Common myeloid progenitor, CD34-positive (primary cell): ENCODE measurements around the gene ABCA7.

Source experiments
- CTCF ChIA-PET: fragments of 350-600 bp; sonication (Branson Sonifier 250); formaldehyde crosslinking; loops from one replicate; lab custom pipeline; 2021; ENCODE audit warnings: antibody characterized with exemption; lab: Charles Lee
- POLR2A ChIA-PET: fragments of 350-600 bp; sonication (Branson Sonifier 250); formaldehyde crosslinking; loops from one replicate; lab custom pipeline; 2021; ENCODE audit warnings: antibody characterized with exemption; lab: Charles Lee
- DNase-seq, 3 donors: peaks; one replicate each; pipeline versions ENCODE4 v3.0.0 to v3.0.0-alpha.2; 2013
- H3K27ac ChIP-seq, 2 experiments: 1 replicate in 1 of 2; 2 replicates in 1 of 2; pipeline ENCODE4 v1.7.0; 2013; ENCODE audit warnings: inconsistent platforms in 2 of 2, low read length in 2 of 2, mild to moderate bottlenecking in 2 of 2, low read depth in 1 of 2, moderate library complexity in 1 of 2; ENCODE audit not compliant: severe bottlenecking in 2 of 2, insufficient read depth in 1 of 2, poor library complexity in 1 of 2
- H3K27me3 ChIP-seq, 5 experiments: replicated peaks in 2 of 5; 1 replicate in 3 of 5; 2 replicates in 2 of 5; pipeline versions ENCODE4 v1.6.1 to v1.7.0; 2013; ENCODE audit warnings: low read length in 4 of 5, mild to moderate bottlenecking in 2 of 5, moderate library complexity in 2 of 5, inconsistent platforms in 1 of 5; ENCODE audit not compliant: insufficient read depth in 5 of 5, control insufficient read depth in 4 of 5
- H3K36me3 ChIP-seq, 4 experiments: 1 replicate in 2 of 4; 2 replicates in 2 of 4; pipeline versions ENCODE4 v1.6.1 to v1.7.0; 2013; ENCODE audit warnings: low read length in 3 of 4, control low read depth in 1 of 4, mild to moderate bottlenecking in 1 of 4; ENCODE audit not compliant: control insufficient read depth in 4 of 4, insufficient read depth in 4 of 4
- H3K4me1 ChIP-seq, 4 experiments: 1 replicate in 3 of 4; 2 replicates in 1 of 4; pipeline versions ENCODE4 v1.6.1 to v1.7.1; 2013; ENCODE audit warnings: low read length in 3 of 4, mild to moderate bottlenecking in 3 of 4, control low read depth in 1 of 4, inconsistent platforms in 1 of 4, moderate library complexity in 1 of 4; ENCODE audit not compliant: control insufficient read depth in 4 of 4, insufficient read depth in 4 of 4; ENCODE audit errors: control extremely low read depth in 1 of 4
- H3K4me3 ChIP-seq, 7 experiments: 1 replicate in 4 of 7; 2 replicates in 3 of 7; pipeline versions ENCODE4 v1.5.1 to v1.7.0; 2013; ENCODE audit warnings: mild to moderate bottlenecking in 7 of 7, low read length in 6 of 7, moderate library complexity in 6 of 7, inconsistent platforms in 2 of 7, low read depth in 2 of 7, control low read depth in 1 of 7; ENCODE audit not compliant: insufficient read depth in 4 of 7, control insufficient read depth in 1 of 7; ENCODE audit errors: extremely low read depth in 1 of 7
- H3K9me3 ChIP-seq, 5 experiments: 1 replicate in 4 of 5; 2 replicates in 1 of 5; pipeline versions ENCODE4 v1.6.1 to v1.7.1; 2013; ENCODE audit warnings: low read length in 4 of 5, mild to moderate bottlenecking in 2 of 5, inconsistent platforms in 1 of 5, low read depth in 1 of 5, moderate library complexity in 1 of 5; ENCODE audit not compliant: control insufficient read depth in 4 of 5, insufficient read depth in 2 of 5; ENCODE audit errors: control extremely low read depth in 1 of 5
- WGBS: methylation state at CpG from one replicate; pipeline ENCODE4 v1.1.5; 2013; ENCODE audit not compliant: insufficient coverage; 5-methylcytosine and 5-hydroxymethylcytosine counted together

The ABCA7 gene

GRCh38 chr19:1008268-1009040 lies 31.5 kb upstream of the ABCA7 start:
- POLR2A ChIA-PET = no interaction called here
- Histone ChIP-seq H3K27ac (no peak overlapping the region), H3K4me3 (no peak overlapping the region), H3K36me3 (peaks cover 3 to 49% (median 34%) of the 10 kb centered on the region in 4 experiments), H3K27me3 (peaks cover 0 to 7% (median 0%) of the 10 kb centered on the region in 5 experiments), H3K4me1 (no peaks in the 10 kb centered on the region), H3K9me3 (no peaks in the 10 kb centered on the region)
- no peak for DNase-seq
- 98% methylated on average over 21 of the region's 45 CpGs for WGBS
- CTCF ChIA-PET = no interaction called here

GRCh38 chr19:1009041-1009980 lies 30.6 kb upstream of the ABCA7 start:
- no peak for DNase-seq
- POLR2A ChIA-PET = no interaction called here
- 95% methylated on average over 86 of the region's 92 CpGs for WGBS

GRCh38 chr19:1009981-1010538 lies 29.8 kb upstream of the ABCA7 start:
- POLR2A ChIA-PET = no interaction called here
- H3K36me3 ChIP-seq = peaks cover 4 to 58% (median 44%) of the 10 kb centered on the region in 4 experiments

More at GRCh38 chr19:1009041-1009980, 30.6 kb upstream of the ABCA7 start:
- Histone ChIP-seq H3K4me3 (no peak overlapping the region), H3K9me3 (no peaks in the 10 kb centered on the region), H3K36me3 (peaks cover 4 to 58% (median 40%) of the 10 kb centered on the region in 4 experiments), H3K4me1 (no peaks in the 10 kb centered on the region), H3K27me3 (no peaks in the 10 kb centered on the region), H3K27ac (no peak overlapping the region)
- CTCF ChIA-PET = interaction anchor here (1.4 kb wide), 1 partner anchor 46 kb away, joined by 3 read pairs; no protein-coding TSS in a partner anchor

GRCh38 chr19:1010586-1011510 lies 29.1 kb upstream of the ABCA7 start:
- H3K27me3 ChIP-seq = no peaks in the 10 kb centered on the region
- no peak for DNase-seq
- H3K4me3 ChIP-seq = no peak overlapping the region
- H3K9me3 ChIP-seq = no peaks in the 10 kb centered on the region
- 97% methylated on average over 52 of the region's 56 CpGs for WGBS
- H3K36me3 ChIP-seq = peaks cover 4 to 61% (median 45%) of the 10 kb centered on the region in 4 experiments
- POLR2A ChIA-PET = no interaction called here
- CTCF ChIA-PET = interaction anchor here (1.4 kb wide), 1 partner anchor 47 kb away, joined by 3 read pairs; no protein-coding TSS in a partner anchor
- no peak overlapping the region for H3K27ac ChIP-seq
- no peaks in the 10 kb centered on the region for H3K4me1 ChIP-seq

More at GRCh38 chr19:1009981-1010538, 29.8 kb upstream of the ABCA7 start:
- Histone ChIP-seq H3K27me3 (no peaks in the 10 kb centered on the region), H3K4me1 (no peaks in the 10 kb centered on the region), H3K9me3 (no peaks in the 10 kb centered on the region), H3K27ac (no peak overlapping the region), H3K4me3 (no peak overlapping the region)
- DNase-seq = no peak
- WGBS = 95% methylated on average over 13 of the region's 29 CpGs
- CTCF ChIA-PET = interaction anchor here (1.4 kb wide), 1 partner anchor 47 kb away, joined by 3 read pairs; no protein-coding TSS in a partner anchor

GRCh38 chr19:1011831-1012333 lies 28.0 kb upstream of the ABCA7 start:
- peaks cover 4 to 68% (median 48%) of the 10 kb centered on the region in 4 experiments for H3K36me3 ChIP-seq
- H3K4me3 ChIP-seq = no peak overlapping the region
- POLR2A ChIA-PET = no interaction called here
- WGBS = 95% methylated on average over 36 of the region's 36 CpGs
- CTCF ChIA-PET = interaction anchor here (0.5 kb wide), 1 partner anchor 182 kb away, joined by 4 read pairs; no protein-coding TSS in a partner anchor
- no peaks in the 10 kb centered on the region for H3K27me3 ChIP-seq
- H3K27ac ChIP-seq = no peak overlapping the region
- H3K9me3 ChIP-seq = no peaks in the 10 kb centered on the region
- no peak for DNase-seq
- H3K4me1 ChIP-seq = peaks cover 0 to 3% (median 1%) of the 10 kb centered on the region in 4 experiments

- H3K27ac ChIP-seq = no peak overlapping the region
- H3K36me3 ChIP-seq = peaks cover 4 to 72% (median 48%) of the 10 kb centered on the region in 4 experiments
- POLR2A ChIA-PET = no interaction called here
- no peak for DNase-seq
- WGBS = over 99% methylated on average over 13 of the region's 18 CpGs
- no peaks in the 10 kb centered on the region for H3K9me3 ChIP-seq
- no peak overlapping the region for H3K4me3 ChIP-seq
- CTCF ChIA-PET = no interaction called here
- no peaks in the 10 kb centered on the region for H3K27me3 ChIP-seq
- H3K4me1 ChIP-seq = peaks cover 0 to 7% (median 4%) of the 10 kb centered on the region in 4 experiments
Observed at GRCh38 chr19:1012334-1012733, 27.6 kb upstream of the ABCA7 start.
